ENCODE data around the gene ATXN1.

Gene ATXN1

GRCh38 chr6:16490616-16491015 lies 270.6 kb downstream of the ATXN1 start:
- DNase-seq: no peak

- DNase-seq: no peak
Measured at GRCh38 chr6:16488813-16489212, 272.4 kb downstream of the ATXN1 start.

- no peak for DNase-seq
Measured at GRCh38 chr6:16487996-16488674, 273.1 kb downstream of the ATXN1 start.

GRCh38 chr6:16486661-16487060 lies 274.6 kb downstream of the ATXN1 start:
- DNase-seq: no peak

- DNase-seq: no peak
Measured at GRCh38 chr6:16483315-16483875, 277.9 kb downstream of the ATXN1 start.

GRCh38 chr6:16482702-16483314 lies 278.5 kb downstream of the ATXN1 start:
- no peak for DNase-seq

GRCh38 chr6:16481697-16482399 lies 279.4 kb downstream of the ATXN1 start:
- no peak for DNase-seq

GRCh38 chr6:16480763-16481560 lies 280.3 kb downstream of the ATXN1 start:
- DNase-seq: no peak

GRCh38 chr6:16477367-16478149 lies 283.7 kb downstream of the ATXN1 start:
- peak in 1 of 2 experiments; percentile 19 for DNase-seq

GRCh38 chr6:16476861-16477260 lies 284.4 kb downstream of the ATXN1 start:
- no peak for DNase-seq

- DNase-seq: no peak
Measured at GRCh38 chr6:16475494-16475781, 285.8 kb downstream of the ATXN1 start.

GRCh38 chr6:16474772-16475493 lies 286.3 kb downstream of the ATXN1 start:
- no peak for DNase-seq

- DNase-seq: no peak
Measured at GRCh38 chr6:16473908-16474771, 287.1 kb downstream of the ATXN1 start.

GRCh38 chr6:16473184-16473907 lies 287.9 kb downstream of the ATXN1 start:
- no peak for DNase-seq

- no peak for DNase-seq
Measured at GRCh38 chr6:16472349-16473069, 288.8 kb downstream of the ATXN1 start.

- DNase-seq: no peak
Measured at GRCh38 chr6:16471910-16472297, 289.4 kb downstream of the ATXN1 start.

GRCh38 chr6:16471222-16471909 lies 289.9 kb downstream of the ATXN1 start:
- DNase-seq: no peak

GRCh38 chr6:16470502-16471221 lies 290.6 kb downstream of the ATXN1 start:
- DNase-seq: no peak
